Neutrophil (primary cell): Measurements from ENCODE around the gene SYP.

Experiments used
- H3K27ac ChIP-seq: fragments of 200-600 bp; sonication (generic); 2 replicates; pipeline ENCODE4 v1.5.1; 2016; ENCODE audit warnings: mild to moderate bottlenecking, moderate library complexity
- H3K27me3 ChIP-seq: fragments of 200-600 bp; sonication (generic); 2 replicates; pipeline ENCODE4 v1.6.0; 2016; ENCODE audit warnings: mild to moderate bottlenecking
- H3K36me3 ChIP-seq: fragments of 200-600 bp; sonication (generic); 2 replicates; pipeline ENCODE4 v1.5.1; 2017
- H3K4me1 ChIP-seq, 2 experiments: fragments of 200-600 bp in 1 of 2; sonication (generic) in 1 of 2; 1 replicate in 1 of 2; 2 replicates in 1 of 2; pipeline versions ENCODE4 v1.5.1 to v1.6.1; 2013 to 2016; ENCODE audit warnings: low read depth in 1 of 2, low read length in 1 of 2, mild to moderate bottlenecking in 1 of 2, moderate library complexity in 1 of 2; ENCODE audit not compliant: control insufficient read depth in 1 of 2, insufficient read depth in 1 of 2
- H3K4me3 ChIP-seq, 2 experiments: fragments of 200-600 bp in 1 of 2; sonication (generic) in 1 of 2; 1 replicate in 1 of 2; 2 replicates in 1 of 2; pipeline ENCODE4 v1.5.1; 2013 to 2016; ENCODE audit warnings: low read depth in 1 of 2, low read length in 1 of 2, mild to moderate bottlenecking in 1 of 2, moderate library complexity in 1 of 2
- H3K9me3 ChIP-seq: fragments of 200-600 bp; sonication (generic); 2 replicates; pipeline ENCODE4 v1.5.1; 2016
- CTCF ChIP-seq: fragments of 200-600 bp; sonication (generic); IDR thresholded peaks from 2 replicates; pipeline ENCODE4 v1.5.1; 2016; ENCODE audit warnings: antibody characterized with exemption

SYP gene

DNA sequence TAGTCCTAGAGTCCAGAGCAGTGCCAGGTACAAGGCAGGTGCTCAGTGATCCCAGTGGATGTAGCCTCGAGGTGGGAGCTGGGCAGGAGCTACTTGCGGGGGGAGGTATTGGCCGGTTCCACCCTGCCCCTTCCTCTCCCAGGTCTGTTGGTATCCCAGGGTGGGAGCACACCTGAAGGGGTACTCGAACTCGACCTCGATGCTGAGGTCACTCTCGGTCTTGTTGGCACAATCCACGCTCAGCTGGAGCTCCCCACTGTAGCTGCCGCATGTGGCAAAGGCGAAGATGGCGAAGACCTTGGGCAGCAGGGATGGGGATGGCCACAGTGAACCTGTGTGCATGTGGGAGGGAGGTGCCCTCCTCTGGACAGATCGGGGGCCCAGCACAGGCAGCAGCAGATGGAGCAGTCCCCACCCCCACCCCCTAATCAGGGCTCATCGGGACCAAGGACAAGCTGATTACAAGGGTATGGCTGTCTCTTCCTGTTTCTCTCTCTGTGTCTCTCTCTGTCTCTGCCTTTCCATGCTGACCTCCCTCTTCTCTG lies 2.4 kb downstream of the SYP start:
- peaks cover 0 to 9% of the 10 kb centered on the region in 2 experiments for H3K4me1 ChIP-seq

DNA sequence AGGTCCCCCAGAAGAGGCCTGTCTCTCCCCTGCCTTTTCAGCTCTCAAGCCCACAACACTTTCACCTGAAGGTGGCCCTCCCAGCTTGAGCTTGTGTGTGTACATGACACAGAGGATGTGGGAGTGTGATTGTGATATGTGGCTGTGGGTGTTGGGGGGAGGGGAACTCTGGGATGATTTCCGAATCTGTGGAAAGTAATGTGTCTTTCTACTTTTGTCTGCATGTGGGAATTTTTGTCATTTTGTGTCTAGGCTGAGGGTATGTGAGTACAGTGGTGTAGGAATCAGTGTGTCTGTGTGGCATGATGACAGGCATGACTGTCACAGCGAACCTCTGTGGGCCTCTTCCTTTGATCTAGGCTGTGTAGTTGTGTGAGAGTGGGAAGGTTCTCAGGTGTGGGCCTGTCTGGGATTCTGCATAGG lies 6.4 kb downstream of the SYP start:
- Histone ChIP-seq H3K36me3 (no peaks in the 10 kb centered on the region), H3K4me3 (no peak overlapping the region), H3K27me3 (peaks cover 11% of the 10 kb centered on the region), H3K9me3 (no peaks in the 10 kb centered on the region), H3K4me1 (peaks cover 18 to 26% of the 10 kb centered on the region in 2 experiments), H3K27ac (no peak overlapping the region)
- no peak for TF ChIP-seq CTCF

More for the DNA sequence above, 2.4 kb downstream of the SYP start:
- Histone ChIP-seq H3K27me3 (peaks cover 29% of the 10 kb centered on the region), H3K36me3 (no peaks in the 10 kb centered on the region), H3K9me3 (no peaks in the 10 kb centered on the region), H3K27ac (no peak overlapping the region), H3K4me3 (no peak overlapping the region)
- no peak for TF ChIP-seq CTCF

DNA sequence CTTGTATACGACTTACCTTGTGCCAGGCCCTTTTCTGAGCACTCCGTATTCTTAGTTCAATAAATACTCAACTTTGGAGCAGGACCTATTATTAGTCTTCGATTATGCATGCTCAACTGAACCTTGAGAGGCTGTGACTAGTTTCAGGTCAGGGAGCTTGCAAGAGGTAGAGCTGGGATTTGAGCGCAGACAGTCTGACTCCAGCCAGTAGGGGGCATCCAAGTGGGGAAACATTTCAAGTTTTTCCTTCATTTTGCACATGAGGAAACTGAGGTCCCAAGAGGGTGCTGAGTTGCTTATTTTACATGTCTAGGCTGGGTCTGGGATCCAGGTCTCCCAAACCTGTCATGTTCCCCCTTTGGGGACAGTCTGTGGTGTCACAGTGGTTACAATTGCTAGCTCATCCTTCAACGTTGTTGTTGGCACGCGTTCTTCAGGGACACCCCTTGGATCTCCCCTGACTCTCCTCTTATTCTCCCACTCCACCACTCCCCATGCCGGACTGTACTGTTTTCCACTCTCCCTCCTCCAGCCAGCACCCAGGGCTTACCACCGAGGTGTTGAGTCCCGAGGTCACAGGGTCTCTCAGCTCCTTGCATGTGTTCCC lies 7.2 kb downstream of the SYP start:
- Histone ChIP-seq H3K9me3 (no peaks in the 10 kb centered on the region), H3K27me3 (peaks cover 4% of the 10 kb centered on the region), H3K36me3 (no peaks in the 10 kb centered on the region), H3K4me3 (no peak overlapping the region), H3K4me1 (peaks cover 20 to 29% of the 10 kb centered on the region in 2 experiments), H3K27ac (no peak overlapping the region)
- peak; percentile 48 for TF ChIP-seq CTCF

DNA sequence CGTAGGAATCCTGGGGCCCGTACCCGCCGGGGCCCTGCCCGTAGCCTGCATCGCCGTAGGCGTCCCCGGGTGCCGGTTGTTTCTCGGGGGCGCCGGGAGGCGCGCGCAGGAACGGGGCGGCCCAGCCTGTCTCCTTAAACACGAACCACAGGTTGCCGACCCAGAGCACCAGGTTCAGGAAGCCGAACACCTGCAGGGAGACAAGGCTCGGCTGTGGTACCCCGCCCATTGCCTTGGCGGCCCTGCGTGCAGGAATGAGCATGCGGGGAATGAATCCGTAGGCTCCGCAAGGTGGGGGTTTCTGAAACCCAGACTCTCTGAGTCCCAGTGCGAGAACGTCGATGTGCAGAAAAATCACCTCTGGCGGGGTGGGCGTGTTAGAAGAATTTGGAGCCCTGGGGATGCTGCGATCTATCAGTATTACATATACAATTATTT lies 8.4 kb downstream of the SYP start:
- Histone ChIP-seq H3K4me1 (peaks cover 21 to 31% of the 10 kb centered on the region in 2 experiments), H3K27me3 (no peaks in the 10 kb centered on the region), H3K36me3 (no peaks in the 10 kb centered on the region), H3K4me3 (peak overlapping the region; percentile 71 to 72), H3K27ac (peak overlapping the region; percentile 90), H3K9me3 (no peaks in the 10 kb centered on the region)
- no peak for TF ChIP-seq CTCF

DNA sequence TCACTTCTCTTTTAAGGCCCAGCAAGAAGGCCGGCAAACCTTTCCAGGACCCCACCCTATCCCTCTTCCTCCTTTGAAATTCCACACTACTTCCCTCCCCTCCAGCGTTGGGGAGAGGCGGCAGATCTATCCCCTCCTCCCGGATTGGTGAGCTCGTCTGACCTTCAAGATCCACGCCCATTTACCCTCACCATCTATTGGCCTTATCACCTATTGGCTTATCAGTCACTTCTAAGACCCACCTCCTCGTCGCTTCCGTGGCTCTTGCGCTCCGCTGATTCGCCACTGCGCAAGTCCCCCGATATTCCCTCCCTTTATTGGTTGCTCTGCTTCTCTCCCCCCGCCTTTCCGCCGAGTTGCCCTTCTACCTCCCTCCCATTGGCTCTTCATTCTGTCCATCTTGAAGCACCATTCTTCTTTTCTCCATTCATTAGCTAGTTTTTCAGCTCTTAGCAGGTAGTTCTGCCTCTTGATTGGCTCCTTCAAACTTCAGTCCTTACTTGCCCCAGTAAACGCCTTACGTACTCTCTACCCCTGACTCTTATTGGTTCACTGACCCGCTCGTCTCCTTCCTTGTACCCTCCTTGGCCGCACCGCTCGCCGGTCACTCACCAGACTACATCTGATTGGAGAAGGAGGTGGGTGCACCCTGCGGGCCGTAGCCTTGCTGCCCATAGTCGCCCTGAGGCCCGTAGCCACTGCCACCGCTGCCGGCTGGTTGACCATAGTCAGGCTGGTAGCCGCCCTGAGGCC lies 9.0 kb downstream of the SYP start:
- Histone ChIP-seq H3K36me3 (no peaks in the 10 kb centered on the region), H3K27me3 (no peaks in the 10 kb centered on the region), H3K27ac (peak overlapping the region; percentile 90), H3K4me1 (peaks cover 27 to 35% of the 10 kb centered on the region in 2 experiments), H3K9me3 (no peaks in the 10 kb centered on the region), H3K4me3 (peak overlapping the region; percentile 71 to 72)
- peak; percentile 41 for TF ChIP-seq CTCF
